GM12878 (cell line): ENCODE measurements around the gene GTSE1. TPM values are rescaled to one million over a fixed set of nuclear protein-coding genes. Genes with fewer than 3 reads are reported as not detected.

Source experiments
- ATAC-seq: fragments of 200-7000 bp; cut with Tn5 transposase; 3 replicates; pipeline ENCODE4 v1.9.1; 2020; ENCODE audit warnings: mild to moderate bottlenecking, moderate library complexity
- BruUV-seq: library from RNA; stranded (reverse); fragments of 400-500 nt; replicated peaks from 2 replicates; lab custom pipeline; 2021; lab: Mats Ljungman, UMichigan
- CTCF ChIA-PET: fragments of 300-600 bp; sonication (Branson Sonifier 250); formaldehyde crosslinking; extraction: SDS; loops from one replicate; lab custom pipeline; 2021; ENCODE audit warnings: inconsistent platforms; lab: Yijun Ruan, JAX
- POLR2A ChIA-PET: fragments of 350-600 bp; formaldehyde crosslinking; extraction: SDS; loops from one replicate; lab custom pipeline; 2021; ENCODE audit warnings: inconsistent platforms; lab: Charles Lee
- RAD21 ChIA-PET: fragments of 300-600 bp; sonication (Branson Sonifier 250); formaldehyde crosslinking; loops from one replicate; lab custom pipeline; 2023; ENCODE audit warnings: antibody characterized with exemption; ENCODE audit not compliant: unreplicated experiment; lab: Charles Lee
- SMC1A ChIA-PET: fragments of 300-600 bp; sonication (Branson Sonifier 250); formaldehyde crosslinking; loops from one replicate; lab custom pipeline; 2023; ENCODE audit not compliant: unreplicated experiment, uncharacterized antibody; lab: Charles Lee
- DNase-seq: peaks from one replicate; pipeline ENCODE4 v3.0.0-alpha.2; 2011; ENCODE audit warnings: low read depth, low spot score
- FAIRE-seq: peaks from 3 replicates; lab custom pipeline; 2011; peaks lifted over from hg19 to GRCh38; lab: Jason Lieb, UNC
- H2AFZ ChIP-seq: 2 replicates; pipeline ENCODE4 v1.6.0; 2011; ENCODE audit warnings: low read depth, low read length, control low read depth; ENCODE audit not compliant: control insufficient read depth
- H3K27ac ChIP-seq: 2 replicates; pipeline ENCODE4 v1.5.1; 2011; ENCODE audit warnings: control low read depth; ENCODE audit not compliant: control insufficient read depth, insufficient read depth
- H3K27me3 ChIP-seq, 2 experiments: replicated peaks in 1 of 2; 2 replicates each; pipeline versions ENCODE4 v1.6.0 to v1.6.1; 2011; ENCODE audit warnings: low read length in 1 of 2; ENCODE audit not compliant: control insufficient read depth in 2 of 2, insufficient read depth in 2 of 2
- H3K36me3 ChIP-seq, 2 experiments: 2 replicates each; pipeline ENCODE4 v1.5.1; 2011; ENCODE audit warnings: low read length in 1 of 2; ENCODE audit not compliant: control insufficient read depth in 2 of 2, insufficient read depth in 2 of 2
- H3K4me1 ChIP-seq: 2 replicates; pipeline ENCODE4 v1.6.1; 2011; ENCODE audit warnings: mild to moderate bottlenecking, low read length, moderate library complexity, mixed read lengths; ENCODE audit not compliant: control insufficient read depth, insufficient read depth
- H3K4me2 ChIP-seq: 2 replicates; pipeline ENCODE4 v1.6.0; 2011; ENCODE audit warnings: control low read depth; ENCODE audit not compliant: control insufficient read depth, insufficient read depth
- H3K4me3 ChIP-seq: fragments of 200-600 bp; sonication (generic); 2 replicates; pipeline ENCODE4 v1.5.1; 2016
- H3K79me2 ChIP-seq: 2 replicates; pipeline ENCODE4 v1.6.0; 2011; ENCODE audit warnings: low read length; ENCODE audit not compliant: control insufficient read depth, insufficient read depth
- H3K9ac ChIP-seq: 2 replicates; pipeline ENCODE4 v1.8.0; 2011; ENCODE audit warnings: low read length, control low read depth, mixed read lengths; ENCODE audit not compliant: control insufficient read depth, insufficient read depth
- H3K9me3 ChIP-seq: replicated peaks from 3 replicates; pipeline ENCODE4 v1.5.1; 2011; ENCODE audit warnings: mild to moderate bottlenecking, low read length; ENCODE audit not compliant: control insufficient read depth, insufficient read depth
- H4K20me1 ChIP-seq: 2 replicates; pipeline ENCODE4 v1.6.0; 2011; ENCODE audit not compliant: control insufficient read depth, insufficient read depth
- BACH1 ChIP-seq: fragments of 450-650 bp; IDR thresholded peaks from 2 replicates; pipeline ENCODE4 v1.6.1; 2017; ENCODE audit warnings: mild to moderate bottlenecking, borderline replicate concordance
- CHD2 ChIP-seq: IDR thresholded peaks from 2 replicates; pipeline ENCODE4 v1.6.1; 2011; ENCODE audit warnings: low read depth, low read length, improper control_type of control experiment, borderline replicate concordance
- E2F4 ChIP-seq: IDR thresholded peaks from 2 replicates; pipeline ENCODE4 v1.6.1; 2012; ENCODE audit warnings: low read depth, low read length, improper control_type of control experiment
- EED ChIP-seq: sonication (generic); IDR thresholded peaks from 2 replicates; pipeline ENCODE4 v1.6.1; 2016; ENCODE audit warnings: antibody characterized with exemption, low read depth
- EP300 ChIP-seq, 2 experiments: fragments of 150-350 bp in 1 of 2; IDR thresholded peaks; 2 replicates each; pipeline ENCODE4 v1.6.1; 2011 to 2012; ENCODE audit warnings: low read depth in 2 of 2, low read length in 2 of 2, borderline replicate concordance in 1 of 2, improper control_type of control experiment in 1 of 2, inconsistent platforms in 1 of 2; ENCODE audit not compliant: control insufficient read depth in 1 of 2
- FOXM1 ChIP-seq: IDR thresholded peaks from 2 replicates; pipeline ENCODE4 v1.6.1; 2012; ENCODE audit warnings: low read depth, mild to moderate bottlenecking, inconsistent platforms, low read length, moderate library complexity
- HDAC2 ChIP-seq: fragments of 200-600 bp; sonication (generic); IDR thresholded peaks from 2 replicates; pipeline ENCODE4 v1.6.1; 2017
- IRF3 ChIP-seq: fragments of 450-650 bp; IDR thresholded peaks from 2 replicates; pipeline ENCODE4 v1.6.1; 2014; ENCODE audit warnings: mild to moderate bottlenecking
- IRF4 ChIP-seq: IDR thresholded peaks from 2 replicates; pipeline ENCODE4 v1.6.1; 2011; ENCODE audit warnings: low read depth, low read length
- IRF5 ChIP-seq: fragments of 450-650 bp; IDR thresholded peaks from 2 replicates; pipeline ENCODE4 v1.6.1; 2017; ENCODE audit warnings: borderline replicate concordance
- KAT2A ChIP-seq: conservative IDR thresholded peaks from 2 replicates; pipeline ENCODE4 v1.6.1; 2011; ENCODE audit warnings: low read depth, low read length; ENCODE audit not compliant: control insufficient read depth
- NFXL1 ChIP-seq: fragments of 450-650 bp; IDR thresholded peaks from 2 replicates; pipeline ENCODE4 v1.6.1; 2017; ENCODE audit warnings: antibody characterized with exemption, mild to moderate bottlenecking, borderline replicate concordance
- PML ChIP-seq: IDR thresholded peaks from 2 replicates; pipeline ENCODE4 v1.6.1; 2012; ENCODE audit warnings: low read length, inconsistent platforms
- ZNF592 ChIP-seq: fragments of 450-650 bp; IDR thresholded peaks from 2 replicates; pipeline ENCODE4 v1.6.1; 2017; ENCODE audit warnings: mild to moderate bottlenecking, moderate library complexity
- WGBS: methylation state at CpG from one replicate; pipeline ENCODE4 v1.1.6; 2016; ENCODE audit warnings: low lambda C conversion rate; ENCODE audit not compliant: insufficient replicate concordance, insufficient coverage; ENCODE audit errors: missing lambda C conversion rate; 5-methylcytosine and 5-hydroxymethylcytosine counted together
- in situ Hi-C: fragments of 300-500 bp; cut with MboI; formaldehyde crosslinking; loops from 9 replicates; pipeline ENCODE4 v1.14.3; 2018; ENCODE audit warnings: mixed read lengths
- intact Hi-C: fragments of 100-400 bp; cut with micrococcal nuclease; formaldehyde crosslinking; loops from one replicate; pipeline ENCODE4 v1.14.2; 2022; ENCODE audit not compliant: unreplicated experiment
- polyA plus RNA-seq, 11 experiments: library from polyadenylated mRNA; depleted of rRNA in 4 of 11; unstranded in 6 of 11; stranded (reverse) in 5 of 11; fragments of >200 nt; fragmentation: Nextera tagmentation in 4 of 11; fragmentation: Illumina TruSeq in 1 of 11; extraction: Ambion mirVana in 4 of 11; extraction: Trizol in 1 of 11; gene quantifications; 1 replicate in 1 of 11; 2 replicates in 10 of 11; pipeline versions ENCODE4 v1.2.1 to v1.2.3, GENCODE V29; 2011 to 2016; ENCODE audit warnings: inconsistent platforms in 2 of 11, missing spikeins in 2 of 11, low read depth in 1 of 11
- total RNA-seq, 4 experiments: library from RNA; depleted of rRNA in 3 of 4; stranded (reverse); fragments of >200 nt in 3 of 4; fragmentation: Illumina TruSeq in 1 of 4; extraction: Trizol in 1 of 4; gene quantifications; 2 replicates each; pipeline versions ENCODE4 v1.2.1 to v1.2.3, GENCODE V29; 2013 to 2021

The GTSE1 gene
- total and polyA plus RNA-seq, 10 of the 15 experiments (the other 5 are each of a cell fraction or from before 2014, with no cell fraction given) = 6.6 to 46.2 (median 32.3) TPM

- no peak for TF ChIP-seq KAT2A
- no peak for TF ChIP-seq FOXM1
- no peak for TF ChIP-seq CHD2
Observed at GRCh38 chr22:46293577-46294260, 3.0 kb upstream of the GTSE1 start (continued).

GRCh38 chr22:46294784-46295183 lies 1.9 kb upstream of the GTSE1 start:
- POLR2A ChIA-PET = no interaction called here
- no TSS peak for BruUV-seq
- ATAC-seq (no peak), DNase-seq (no peak), FAIRE-seq (no peak)
- Histone ChIP-seq H3K4me1 (peaks cover 32% of the 10 kb centered on the region), H4K20me1 (no peaks in the 10 kb centered on the region), H2AFZ (no peak overlapping the region), H3K27ac (no peak overlapping the region), H3K4me2 (no peak overlapping the region), H3K79me2 (peaks cover 28% of the 10 kb centered on the region), H3K4me3 (no peak overlapping the region), H3K9me3 (no peaks in the 10 kb centered on the region; the same call in 2 of the 3 replicates), H3K36me3 (peaks cover 5% of the 10 kb centered on the region in 2 experiments; a peak in 3 of 4 replicates), H3K9ac (no peak overlapping the region), H3K27me3 (no peaks in the 10 kb centered on the region)
- RAD21 ChIA-PET = no interaction called here
- in situ Hi-C loops = no loop called here
- WGBS = 100% methylated on average over 1 of the region's 2 CpGs
- SMC1A ChIA-PET = interaction anchor here (1.4 kb wide), 1 partner anchor 20 kb away, joined by 3 read pairs; no protein-coding TSS in a partner anchor
- CTCF ChIA-PET = interaction anchor here (1.4 to 2.0 kb wide), 2 partner anchors 24 to 173 kb away, joined by 8 to 9 read pairs; no protein-coding TSS in a partner anchor
- intact Hi-C loops = loop anchor here (5.0 kb wide), 2 partner anchors 42 to 172 kb away; partner anchors contain the start of gene CDPF1
- TF ChIP-seq HDAC2 = no peak
- TF ChIP-seq PML = no peak
- no peak for TF ChIP-seq BACH1
- TF ChIP-seq FOXM1 = no peak
- TF ChIP-seq EED = no peak
- no peak for TF ChIP-seq IRF5
- TF ChIP-seq IRF3 = no peak
- no peak for TF ChIP-seq E2F4
- TF ChIP-seq EP300 (IDR thresholded peaks at IDR 0.05; ENCODE audit: borderline replicate concordance in 1 of 2, control insufficient read depth in 1 of 2, low read depth in 2 of 2, low read length in 2 of 2) = no peak
- TF ChIP-seq NFXL1 = no peak
- no peak for TF ChIP-seq IRF4
- TF ChIP-seq ZNF592 = no peak
